OCI-LY1 (cell line): ENCODE measurements around the gene TNNT3.

Experiments
- CTCF ChIP-seq: fragments of 200-600 bp; sonication (generic), shearing (Covaris generic); IDR thresholded peaks from 2 replicates; pipeline ENCODE4 v1.5.1; 2017; ENCODE audit warnings: mild to moderate bottlenecking, antibody characterized with exemption, low read length, moderate library complexity, mixed read lengths
- EZH2 ChIP-seq: fragments of 200-600 bp; sonication (generic), shearing (Covaris generic); IDR thresholded peaks from 2 replicates; pipeline ENCODE4 v1.8.0; 2017; ENCODE audit warnings: borderline replicate concordance, mixed run types, mild to moderate bottlenecking, antibody characterized with exemption, low read length, moderate library complexity, mixed read lengths

GRCh38 chr11:1978720-1979473, 59.4 kb downstream of the TNNT3 start:
- TF ChIP-seq CTCF (no peak), EZH2 (no peak)
